C4-2B (cell line): ENCODE results near the gene MOXD1.

Experiments
- ZFX ChIP-seq: fragments of 450-650 bp; IDR thresholded peaks from 2 replicates; pipeline ENCODE4 v1.6.1; 2017
- TF ChIP-seq, protein P1 (sequence below): fragments of 450-650 bp; conservative IDR thresholded peaks from 2 replicates; pipeline ENCODE4 v1.5.1; 2017; ENCODE audit warnings: mild to moderate bottlenecking

DNA sequence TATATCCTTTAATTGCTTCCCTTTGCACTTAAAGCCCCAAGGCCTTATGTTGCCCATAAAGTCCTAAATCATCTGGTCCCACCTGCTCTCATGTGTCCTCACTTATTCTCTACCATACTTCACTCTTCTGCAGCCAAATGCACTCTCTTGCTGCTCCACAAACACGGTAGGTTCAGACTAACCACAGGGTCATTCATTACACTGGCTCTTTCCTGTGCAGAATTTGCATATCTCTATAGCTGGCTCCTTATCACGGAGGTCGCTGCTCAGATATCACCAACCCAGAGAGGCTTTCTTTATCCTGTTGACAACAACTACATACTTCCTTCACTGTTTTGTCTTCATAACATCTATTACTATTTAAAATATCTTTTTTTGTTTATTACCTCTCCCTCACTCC lies 86.8 kb downstream of the MOXD1 start:
- TF ChIP-seq, protein P1, sequence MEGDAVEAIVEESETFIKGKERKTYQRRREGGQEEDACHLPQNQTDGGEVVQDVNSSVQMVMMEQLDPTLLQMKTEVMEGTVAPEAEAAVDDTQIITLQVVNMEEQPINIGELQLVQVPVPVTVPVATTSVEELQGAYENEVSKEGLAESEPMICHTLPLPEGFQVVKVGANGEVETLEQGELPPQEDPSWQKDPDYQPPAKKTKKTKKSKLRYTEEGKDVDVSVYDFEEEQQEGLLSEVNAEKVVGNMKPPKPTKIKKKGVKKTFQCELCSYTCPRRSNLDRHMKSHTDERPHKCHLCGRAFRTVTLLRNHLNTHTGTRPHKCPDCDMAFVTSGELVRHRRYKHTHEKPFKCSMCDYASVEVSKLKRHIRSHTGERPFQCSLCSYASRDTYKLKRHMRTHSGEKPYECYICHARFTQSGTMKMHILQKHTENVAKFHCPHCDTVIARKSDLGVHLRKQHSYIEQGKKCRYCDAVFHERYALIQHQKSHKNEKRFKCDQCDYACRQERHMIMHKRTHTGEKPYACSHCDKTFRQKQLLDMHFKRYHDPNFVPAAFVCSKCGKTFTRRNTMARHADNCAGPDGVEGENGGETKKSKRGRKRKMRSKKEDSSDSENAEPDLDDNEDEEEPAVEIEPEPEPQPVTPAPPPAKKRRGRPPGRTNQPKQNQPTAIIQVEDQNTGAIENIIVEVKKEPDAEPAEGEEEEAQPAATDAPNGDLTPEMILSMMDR, result no peak
- no peak for TF ChIP-seq ZFX
